Smooth muscle cell of the brain vasculature (primary cell): ENCODE data around the gene EIF4A2.
A peak's percentile ranks its signal among the peaks of the same experiment; 100 is the strongest.

Experiments used
- DNase-seq: peaks from one replicate; pipeline ENCODE4 v3.0.0-alpha.2; 2012; ENCODE audit warnings: low read depth, low spot score

EIF4A2 gene

DNA sequence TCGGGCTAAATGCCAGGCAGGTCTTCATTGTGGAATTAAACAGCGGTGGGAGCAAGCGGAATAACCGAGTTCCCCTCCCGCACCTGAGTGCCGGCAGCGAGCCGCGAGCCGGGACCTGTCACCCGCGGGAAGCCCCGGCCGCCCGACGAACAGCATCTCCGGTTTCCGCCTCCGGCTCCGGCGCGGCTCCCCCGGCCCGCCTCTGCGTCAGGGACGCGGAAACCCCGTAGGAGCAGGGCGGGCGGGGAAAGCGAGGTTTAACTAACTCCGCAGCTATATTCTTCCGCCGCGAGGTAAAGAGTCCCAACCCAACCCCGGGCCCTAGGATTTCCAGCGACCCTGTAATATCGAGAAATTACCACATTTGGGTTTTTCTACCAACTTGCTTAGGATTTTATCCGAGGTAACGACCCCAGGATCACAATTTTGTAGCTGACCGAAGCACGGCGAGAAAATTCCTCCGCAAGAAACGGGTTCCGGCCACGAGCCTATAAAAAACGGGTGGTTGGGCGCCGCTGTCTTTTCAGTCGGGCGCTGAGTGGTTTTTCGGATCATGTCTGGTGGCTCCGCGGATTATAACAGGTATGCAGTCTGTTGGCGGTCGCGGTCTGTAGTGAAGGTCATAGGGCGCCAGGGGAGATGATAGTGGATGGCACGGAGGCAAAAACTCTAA, at the start of gene EIF4A2:
EIF4A2 (plus strand) TSS at position 520 of the 673 bp plus-strand sequence; CDS start at position 554, 34 bp downstream.
- peak; percentile 71 for DNase-seq

DNA sequence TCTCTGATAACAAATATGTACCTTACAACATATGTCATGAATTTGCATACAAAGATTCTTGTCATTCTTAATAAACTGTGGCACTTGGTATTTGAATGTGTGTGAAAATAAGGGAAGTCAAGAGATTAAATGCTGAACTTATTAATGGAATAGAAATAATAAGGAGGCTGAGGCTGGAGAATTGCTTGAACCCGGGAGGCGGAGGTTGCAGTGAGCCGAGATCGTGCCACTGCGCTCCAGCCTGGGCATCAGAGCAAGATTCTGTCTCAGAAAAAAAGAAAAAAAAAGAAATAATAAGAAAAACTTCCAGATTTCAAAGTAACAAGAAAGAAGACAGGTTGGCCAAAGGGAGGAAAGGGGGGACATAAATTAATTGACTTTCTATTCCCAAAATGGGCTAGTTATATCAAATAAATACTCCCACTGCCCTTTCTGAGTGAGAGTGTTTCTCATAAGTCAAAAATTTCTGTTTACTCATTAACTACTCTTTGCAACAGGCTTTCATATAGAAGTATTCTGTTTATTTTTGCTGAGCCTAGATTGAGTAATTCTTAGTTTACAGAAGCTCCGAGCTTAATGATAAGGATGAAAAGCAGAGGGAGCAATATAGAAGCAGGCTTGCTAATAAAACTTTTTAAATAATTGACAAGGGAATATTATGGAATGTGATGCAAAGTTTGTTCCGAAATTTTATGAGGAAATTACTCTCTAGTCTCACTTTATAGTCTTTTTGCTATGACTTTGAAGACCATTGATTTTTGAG, 40.6 kb upstream of the EIF4A2 start:
- no peak for DNase-seq

DNA sequence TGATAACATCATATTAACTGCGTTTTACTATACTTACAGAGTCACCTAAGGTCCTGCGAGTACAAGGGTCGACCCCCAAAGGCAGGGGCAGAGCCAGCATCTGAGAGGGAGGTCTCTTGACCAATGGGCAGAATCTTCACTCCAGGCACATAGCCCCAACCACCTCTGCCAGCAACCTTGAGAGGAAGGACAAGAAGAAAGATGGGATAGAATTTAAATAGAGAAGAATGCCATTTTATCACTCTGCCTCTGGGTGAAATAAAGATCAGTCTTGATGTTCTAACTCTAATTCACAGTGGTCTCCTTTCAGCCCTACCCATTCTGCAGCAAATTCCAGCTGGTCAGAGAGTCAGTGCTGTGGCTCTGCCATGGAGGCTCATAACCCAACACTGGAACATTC, 39.7 kb upstream of the EIF4A2 start:
- no peak for DNase-seq

DNA sequence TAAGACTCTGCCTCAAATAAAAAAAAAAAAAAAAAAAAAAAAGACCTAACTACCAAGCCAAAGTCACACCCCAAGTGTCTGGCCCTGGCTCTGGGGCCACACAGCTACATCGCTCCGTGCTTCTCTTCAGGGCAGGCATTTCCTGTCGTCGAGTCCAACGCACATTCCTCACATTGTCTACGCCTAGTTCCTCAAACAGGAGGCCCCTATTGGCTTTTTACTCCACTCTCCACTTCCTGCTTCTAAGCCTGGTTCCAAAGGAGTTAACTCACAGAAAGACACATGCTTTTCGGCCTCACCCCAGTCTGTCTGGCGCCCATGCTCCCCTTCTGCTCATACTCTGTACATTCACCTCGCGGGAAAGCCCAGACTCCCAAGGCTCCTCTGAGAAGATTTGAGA, 37.4 kb upstream of the EIF4A2 start:
- DNase-seq: no peak

DNA sequence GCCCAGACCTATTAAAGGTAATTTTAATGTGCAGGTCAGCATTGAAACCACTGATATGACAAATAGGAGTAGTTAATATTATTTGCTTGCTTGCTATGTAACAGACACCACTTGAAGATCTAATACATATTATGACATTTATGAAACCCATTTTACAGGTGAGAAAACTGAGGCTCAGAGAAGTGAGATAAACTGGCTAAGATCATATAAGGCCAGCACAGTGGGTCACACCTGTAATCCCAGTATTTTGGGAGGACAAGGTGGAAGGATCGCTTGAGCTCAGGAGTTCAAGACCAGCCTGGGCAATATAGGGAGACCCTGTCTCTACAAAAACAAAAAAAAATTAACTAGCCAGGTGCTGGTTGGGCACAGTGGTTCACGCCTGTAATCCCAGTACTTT, 33.1 kb upstream of the EIF4A2 start:
- DNase-seq: no peak

DNA sequence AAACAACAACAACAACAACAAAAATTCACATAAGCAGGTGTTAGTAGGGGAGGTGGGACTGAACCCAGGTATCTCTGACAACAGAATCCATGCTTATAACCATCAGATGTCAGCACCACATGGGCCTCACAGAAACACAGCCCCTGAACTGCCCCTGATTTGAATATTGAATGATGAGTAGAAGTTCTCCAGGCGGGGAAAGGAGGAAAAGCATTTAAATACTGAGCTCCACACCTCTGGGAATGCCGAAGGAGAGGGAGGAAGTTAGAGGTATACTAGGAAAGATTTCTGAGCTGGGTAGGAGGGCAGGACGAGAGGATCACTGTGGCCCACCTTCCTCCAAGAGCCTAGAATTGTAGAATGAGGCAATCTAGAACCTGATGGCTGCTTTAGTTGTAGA, 31.9 kb upstream of the EIF4A2 start:
- no peak for DNase-seq

DNA sequence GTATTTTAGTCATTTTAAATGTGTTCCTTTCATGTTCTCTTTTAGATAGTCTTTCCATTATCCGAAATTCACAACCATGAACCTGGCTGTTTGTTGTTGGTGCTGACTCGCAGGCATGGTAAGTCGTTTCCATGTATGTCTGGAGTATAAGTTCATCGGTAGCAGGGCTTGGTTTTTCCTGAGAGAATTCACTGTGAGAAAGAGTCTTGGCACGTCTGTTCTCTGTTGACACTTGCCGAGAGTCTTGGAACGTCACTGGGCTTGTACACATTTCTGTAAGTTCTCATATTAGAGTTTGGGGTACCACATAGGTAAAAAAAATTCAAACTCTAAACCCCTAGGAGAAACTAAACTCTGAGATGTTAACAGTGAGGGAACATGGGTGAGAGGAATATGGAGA, 29.4 kb upstream of the EIF4A2 start:
- DNase-seq: no peak

DNA sequence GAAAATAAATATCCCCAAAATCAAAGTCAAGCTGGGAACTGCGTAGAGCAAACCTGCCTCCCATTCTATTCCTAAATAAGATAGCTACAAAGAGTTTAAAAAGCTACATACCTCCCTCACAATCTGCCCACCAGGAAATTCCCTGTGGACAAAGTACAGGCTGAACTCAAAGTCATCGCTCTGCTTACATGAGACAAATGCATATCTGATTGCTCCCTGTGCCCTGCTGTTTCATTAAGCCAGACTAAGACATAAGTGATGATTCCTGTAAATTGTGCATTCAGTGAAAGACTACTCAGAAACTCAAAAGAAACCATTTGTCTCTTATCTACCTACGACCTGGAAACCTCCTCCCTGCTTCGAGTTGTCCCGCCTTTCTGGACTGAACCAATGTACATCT, 28.5 kb upstream of the EIF4A2 start:
- DNase-seq: no peak

DNA sequence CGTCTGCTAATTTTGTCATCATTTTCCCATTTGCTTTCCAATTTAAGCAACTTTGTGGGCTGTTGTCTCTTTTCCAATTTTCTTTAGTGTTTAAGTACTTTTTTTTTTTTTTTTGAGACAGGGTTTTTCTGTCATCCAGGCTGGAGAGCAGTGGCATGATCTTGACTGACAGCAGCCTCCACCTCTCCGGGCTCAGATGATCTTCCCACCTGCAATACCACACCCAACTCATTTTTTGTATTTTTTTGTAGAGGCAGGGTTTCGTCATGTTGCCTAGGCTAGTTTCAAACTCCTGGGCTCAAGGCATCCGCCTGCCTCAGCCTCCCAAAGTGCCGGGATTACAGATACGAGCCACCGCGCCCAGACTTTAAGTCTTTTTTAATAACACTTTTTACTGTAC, 26.2 kb upstream of the EIF4A2 start:
- DNase-seq: no peak

DNA sequence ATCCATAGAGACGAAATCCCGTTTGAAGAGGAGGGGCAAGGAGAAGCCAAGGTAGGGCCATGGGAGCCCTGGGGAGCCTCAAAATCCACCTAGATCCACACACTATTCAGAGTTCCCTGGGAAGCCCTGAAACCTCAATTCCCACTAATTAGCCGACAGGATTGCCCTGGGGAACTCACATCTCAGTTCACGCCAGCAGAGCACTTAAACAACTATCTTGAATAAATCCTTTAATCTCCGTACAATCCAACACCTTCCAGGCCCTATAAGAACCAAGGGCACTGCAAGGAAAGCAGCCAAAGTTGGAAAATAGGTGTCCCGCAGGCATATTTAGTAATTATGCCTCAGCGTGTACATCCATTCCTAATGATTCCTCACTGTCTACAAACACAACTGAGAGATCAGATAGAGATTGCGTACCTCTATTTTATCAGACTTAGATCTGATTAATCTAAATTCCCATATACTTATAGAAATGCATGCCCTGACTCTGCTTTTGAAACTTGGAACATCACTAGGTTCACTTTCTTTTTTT, 25.6 kb upstream of the EIF4A2 start:
- DNase-seq: no peak

DNA sequence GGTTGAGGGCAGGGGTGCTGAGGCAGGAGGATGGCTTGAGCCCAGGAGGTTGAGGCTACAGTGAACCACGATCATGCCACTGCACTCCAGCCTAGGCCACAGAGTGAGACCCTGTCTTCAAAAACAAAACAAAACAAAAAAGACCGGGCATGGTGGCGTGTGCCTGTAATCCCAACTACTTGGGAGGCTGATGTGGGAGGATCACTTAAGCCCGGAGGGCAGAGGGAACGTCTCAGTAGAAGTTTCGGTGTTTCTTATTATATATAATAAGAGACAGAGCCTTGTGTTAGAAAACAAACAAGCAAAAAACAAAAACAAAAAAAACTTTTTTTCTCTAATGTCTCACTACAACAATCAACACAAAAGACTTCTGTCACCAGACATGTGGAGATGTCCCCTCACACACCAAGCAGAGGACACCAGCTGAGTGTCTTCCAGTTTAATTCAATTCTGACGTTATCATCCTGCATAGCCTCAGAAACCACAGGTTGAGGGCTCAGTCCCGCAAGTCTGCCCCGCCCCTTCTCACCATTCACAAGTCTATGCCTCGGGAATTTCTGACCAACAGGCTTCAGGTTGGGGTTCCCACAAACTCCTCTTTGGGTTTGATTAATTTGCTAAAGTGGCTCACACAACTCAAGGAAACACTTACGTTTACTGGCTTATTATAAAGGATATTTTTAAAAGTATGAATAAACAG, 24.0 kb upstream of the EIF4A2 start:
- DNase-seq: no peak

DNA sequence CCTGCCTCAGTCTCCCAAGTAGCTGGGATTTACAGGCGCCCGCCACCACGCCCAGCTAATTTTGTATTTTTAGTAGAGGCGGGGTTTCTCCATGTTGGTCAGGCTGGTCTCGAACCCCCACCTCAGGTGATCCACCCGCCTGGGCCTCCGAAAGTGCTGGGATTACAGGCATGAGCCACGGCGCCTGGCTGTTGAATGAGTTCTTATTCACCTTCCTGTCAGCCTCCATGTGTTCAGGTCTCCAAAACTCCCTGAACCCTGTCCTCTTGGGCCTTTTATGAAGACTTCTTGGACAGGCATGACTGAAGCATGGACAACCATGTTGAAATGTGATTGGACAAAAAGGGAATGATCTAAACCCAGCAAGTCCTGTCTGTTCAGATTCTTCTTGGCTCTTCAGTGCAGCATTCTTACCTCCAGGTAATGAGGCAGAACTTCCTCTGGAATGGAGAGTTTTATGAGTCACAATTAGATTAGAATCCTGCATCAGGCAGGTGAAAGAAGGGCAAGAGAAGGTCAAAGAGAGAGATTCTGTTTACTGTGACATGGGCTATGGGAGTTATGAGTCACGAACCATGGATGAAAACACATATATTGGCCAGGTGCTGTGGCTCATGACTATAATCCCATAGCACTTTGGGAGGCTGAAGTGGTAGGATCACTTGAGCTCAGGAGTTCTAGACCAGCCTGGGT, 23.1 kb upstream of the EIF4A2 start:
- no peak for DNase-seq

DNA sequence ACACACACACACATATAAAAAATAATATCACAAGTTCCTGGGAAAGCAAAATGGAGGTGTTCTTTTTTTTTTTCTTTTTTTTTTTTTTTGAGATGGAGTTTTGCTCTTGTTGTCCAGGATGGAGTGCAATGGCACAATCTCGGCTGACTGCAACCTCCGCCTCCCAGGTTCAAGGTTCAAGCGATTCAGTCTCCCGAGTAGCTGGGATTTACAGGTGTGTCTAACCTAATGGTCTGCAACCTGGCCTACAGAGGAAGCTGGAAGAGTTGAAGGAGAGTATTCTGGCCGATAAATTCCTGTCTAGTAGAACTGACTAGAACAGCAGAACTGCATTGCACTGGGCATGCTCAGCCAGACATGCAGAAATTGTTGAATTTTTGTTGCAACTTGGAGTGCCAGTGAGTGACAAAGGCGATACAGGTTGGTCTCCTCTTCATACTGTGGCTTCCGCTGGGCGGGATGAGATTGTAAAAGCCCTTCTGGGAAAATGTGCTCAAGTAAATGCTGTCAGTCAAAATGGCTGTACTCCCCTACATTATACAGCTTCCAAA, 22.4 kb upstream of the EIF4A2 start:
- no peak for DNase-seq

DNA sequence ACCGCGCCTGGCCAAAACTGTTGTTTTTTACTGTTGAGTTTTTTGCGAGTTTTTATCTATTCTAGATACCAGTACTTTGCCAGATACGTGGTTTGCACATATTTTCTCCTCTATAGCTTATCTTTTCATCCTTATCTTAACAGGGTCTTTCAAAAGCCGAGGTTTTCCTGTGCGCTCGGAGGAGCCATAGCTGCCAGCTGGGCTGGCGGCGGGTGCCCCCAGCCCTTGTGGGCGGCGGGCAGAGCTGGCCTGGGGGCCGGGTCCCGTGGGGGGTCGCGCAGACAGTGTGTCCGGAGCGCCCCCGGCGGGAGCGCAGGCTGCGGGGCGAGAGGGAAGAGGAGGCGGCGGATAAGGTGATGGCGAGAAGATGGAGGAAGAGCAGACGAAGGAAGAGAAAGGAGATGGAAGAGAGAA, 11.1 kb upstream of the EIF4A2 start:
- no peak for DNase-seq

DNA sequence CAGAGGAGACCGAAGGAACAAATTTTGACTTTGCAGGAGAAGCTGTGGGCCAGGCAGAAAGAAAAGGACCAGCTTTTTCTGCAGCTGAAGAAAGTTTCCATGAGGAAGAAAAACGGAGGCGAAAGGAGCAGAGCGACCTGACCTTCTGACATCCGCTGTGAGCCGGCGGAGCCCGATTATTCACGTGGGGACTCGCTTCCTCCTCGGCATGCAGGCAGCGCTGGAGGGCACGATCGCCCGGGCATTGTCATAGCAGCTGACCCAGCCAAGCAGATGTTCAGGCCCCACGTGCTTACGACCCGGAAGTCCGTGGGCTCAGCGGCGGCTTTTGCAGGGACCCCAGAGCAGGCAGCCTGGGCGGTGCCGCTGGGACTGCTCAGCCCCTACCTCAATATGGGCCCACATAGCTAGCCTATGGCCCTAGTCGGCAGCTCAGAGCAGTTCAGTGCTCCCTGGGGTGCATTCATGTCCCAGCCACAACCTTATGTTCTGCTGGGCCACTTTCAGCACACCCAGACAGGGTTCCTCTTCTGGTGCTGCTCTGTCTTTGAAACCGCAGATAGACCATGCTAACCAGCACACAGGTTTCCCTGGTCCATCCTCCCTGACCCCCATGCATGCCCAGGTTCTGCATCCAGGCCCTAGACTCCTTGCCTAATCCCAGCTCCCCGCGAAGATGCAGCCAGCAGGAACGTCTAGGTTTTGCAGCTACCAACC, 10.5 kb upstream of the EIF4A2 start:
- DNase-seq: no peak

DNA sequence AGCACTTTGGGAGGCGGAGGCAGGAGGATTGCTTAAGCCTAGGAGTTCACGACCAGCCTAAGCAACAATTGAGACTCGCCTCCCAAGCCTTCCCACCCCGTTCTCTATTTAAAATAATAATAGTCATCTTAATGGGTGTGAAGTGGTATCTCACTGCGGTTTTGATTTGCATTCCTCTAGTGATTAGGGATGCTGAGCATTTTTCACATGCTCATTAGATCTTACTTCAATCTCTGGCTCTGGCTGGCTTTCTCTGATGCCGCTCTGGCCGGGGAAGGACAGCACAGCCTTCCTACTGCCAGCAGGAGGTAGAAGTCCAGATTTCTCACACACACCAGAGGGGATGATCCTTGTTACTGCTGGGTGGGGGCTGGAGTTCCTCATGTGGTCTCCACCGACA, 7.4 kb upstream of the EIF4A2 start:
- DNase-seq: no peak

DNA sequence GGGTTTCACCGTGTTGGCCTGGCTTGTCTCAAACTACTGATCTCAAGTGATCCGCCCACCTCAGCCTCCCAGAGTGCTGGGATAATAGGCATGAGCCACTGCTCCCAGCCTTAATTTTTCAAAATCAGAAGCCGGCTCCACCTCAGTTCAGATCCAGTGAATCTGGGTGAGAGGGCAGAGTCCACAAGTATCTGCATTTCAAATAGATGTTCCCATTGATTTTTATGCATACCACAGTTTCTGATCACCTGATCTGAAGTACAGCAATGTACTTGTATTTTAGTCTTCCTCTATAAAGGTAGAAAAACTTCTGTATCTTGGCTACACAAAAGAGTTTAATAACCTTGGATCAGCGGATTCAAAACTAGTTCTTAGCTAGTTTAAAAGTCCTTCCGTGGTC, 4.2 kb upstream of the EIF4A2 start:
- no peak for DNase-seq

DNA sequence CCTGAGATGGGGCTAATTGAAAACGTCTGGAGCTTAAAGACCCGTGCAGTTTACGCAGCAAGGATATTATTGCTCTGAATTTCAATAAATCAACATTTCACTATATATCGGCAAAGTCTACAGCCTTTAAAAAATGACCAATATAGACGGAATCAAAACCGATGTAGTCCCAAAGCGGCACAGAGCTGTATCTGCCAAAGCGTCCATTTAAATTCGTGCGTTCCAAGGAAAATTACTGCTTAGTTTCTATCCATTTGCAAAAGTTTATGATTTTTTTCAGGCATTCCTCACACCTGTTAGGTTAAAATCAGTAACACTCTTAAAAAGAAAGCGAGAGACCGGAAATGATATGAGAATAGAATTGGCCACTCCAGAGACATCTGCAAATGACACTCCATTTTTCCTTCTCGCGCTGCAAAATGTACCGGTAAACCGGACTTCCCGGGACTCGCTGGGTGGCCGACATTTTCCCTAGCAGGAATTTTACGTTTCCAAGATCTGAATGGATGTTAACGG, 777 bp upstream of the EIF4A2 start:
- no peak for DNase-seq

DNA sequence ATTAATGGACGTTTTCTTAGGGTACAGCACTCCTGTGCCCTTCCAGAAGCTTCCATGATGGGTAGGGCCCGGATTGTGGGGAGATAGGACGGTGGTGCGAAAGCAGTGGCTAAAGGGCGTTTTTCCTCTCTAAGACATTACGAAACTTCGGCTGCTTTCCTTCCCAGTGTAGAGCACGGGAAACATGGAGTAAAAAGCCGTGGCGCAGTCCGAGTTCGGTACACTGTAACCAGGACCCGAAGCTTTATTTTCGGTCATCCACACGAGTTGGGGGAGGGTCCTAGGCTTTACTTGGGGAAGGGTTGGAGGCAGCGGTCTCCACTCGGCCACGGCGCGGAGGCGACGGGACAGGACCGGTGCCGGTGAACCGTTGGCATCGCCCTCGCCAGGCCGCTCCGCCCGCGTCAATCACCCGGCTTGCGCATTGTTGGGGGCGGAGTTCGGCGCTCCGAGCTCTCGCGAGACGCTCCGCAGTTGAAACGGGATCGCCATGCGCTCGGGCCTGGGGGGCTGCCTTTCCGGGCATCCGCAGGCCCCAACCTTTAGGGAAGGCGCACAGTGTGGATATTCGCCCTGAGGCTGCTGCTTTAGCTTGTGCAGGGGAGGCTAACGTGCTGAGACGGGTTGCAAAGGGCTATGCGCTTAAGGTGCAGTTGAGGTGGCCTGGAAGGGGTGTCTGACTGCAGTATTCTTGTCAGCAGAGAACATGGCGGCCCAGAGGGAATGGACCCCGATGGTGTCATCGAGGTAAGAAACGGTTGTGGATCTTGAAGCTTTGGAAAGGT, 546 bp downstream of the EIF4A2 start:
- DNase-seq: no peak
